GM21717 (cell line): Measurements from ENCODE around the gene TMEM169.

ENCODE experiments used
- ATAC-seq: cut with Tn5 transposase; IDR thresholded peaks from one replicate; pipeline ENCODE4 v1.9.1; 2021; ENCODE audit warnings: mild to moderate bottlenecking, moderate library complexity; ENCODE audit not compliant: unreplicated experiment

The TMEM169 gene

GRCh38 chr2:216101109-216101508, 19.4 kb downstream of the TMEM169 start:
- no peak for ATAC-seq

GRCh38 chr2:216103213-216103612, 21.5 kb downstream of the TMEM169 start:
- no peak for ATAC-seq

GRCh38 chr2:216104691-216105090, 23.0 kb downstream of the TMEM169 start:
- no peak for ATAC-seq

GRCh38 chr2:216107320-216107719, 25.6 kb downstream of the TMEM169 start:
- no peak for ATAC-seq

- ATAC-seq: no peak
Measured at GRCh38 chr2:216107760-216108159, 26.0 kb downstream of the TMEM169 start.

- no peak for ATAC-seq
Measured at GRCh38 chr2:216108310-216108966, 26.7 kb downstream of the TMEM169 start.

GRCh38 chr2:216108967-216109921, 27.5 kb downstream of the TMEM169 start, which contains the start of gene XRCC5:
Gene XRCC5 (plus strand): TSS chr2:216109348. CDS start chr2:216109437, 89 bp downstream.
- ATAC-seq: peak; percentile 41

GRCh38 chr2:216109962-216110614, 28.4 kb downstream of the TMEM169 start:
- no peak for ATAC-seq

- no peak for ATAC-seq
Measured at GRCh38 chr2:216110620-216111019, 28.9 kb downstream of the TMEM169 start.

- ATAC-seq: no peak
Measured at GRCh38 chr2:216111122-216111521, 29.4 kb downstream of the TMEM169 start.

- no peak for ATAC-seq
Measured at GRCh38 chr2:216112926-216113325, 31.2 kb downstream of the TMEM169 start.

- ATAC-seq: peak; percentile 71
Measured at GRCh38 chr2:216113572-216113971, 31.9 kb downstream of the TMEM169 start.

GRCh38 chr2:216114382-216114713, 32.6 kb downstream of the TMEM169 start:
- no peak for ATAC-seq

GRCh38 chr2:216114714-216115531, 33.2 kb downstream of the TMEM169 start:
- peak; percentile 36 for ATAC-seq

GRCh38 chr2:216116418-216116817, 34.7 kb downstream of the TMEM169 start:
- no peak for ATAC-seq

- ATAC-seq: no peak
Measured at GRCh38 chr2:216117561-216118340, 36.0 kb downstream of the TMEM169 start.

GRCh38 chr2:216118474-216118873, 36.8 kb downstream of the TMEM169 start:
- ATAC-seq: no peak

GRCh38 chr2:216119146-216119545, 37.4 kb downstream of the TMEM169 start:
- ATAC-seq: no peak

- ATAC-seq: no peak
Measured at GRCh38 chr2:216119986-216120385, 38.3 kb downstream of the TMEM169 start.

GRCh38 chr2:216121255-216121654, 39.5 kb downstream of the TMEM169 start:
- no peak for ATAC-seq
